Thyroid gland (tissue), 4 donors: ENCODE data around the gene PLN. TPM values are rescaled to one million over a fixed set of nuclear protein-coding genes. Genes with fewer than 3 reads are reported as not detected.

Experiments
- DNase-seq, 2 donors: peaks; one replicate each; pipeline ENCODE4 v3.0.0-alpha.2; 2019
- H3K27ac ChIP-seq, 3 donors: fragments of 200-600 bp; sonication (generic); 1 replicate in 2 of 3; 2 replicates in 1 of 3; pipeline ENCODE4 v1.5.1; 2016 to 2019; ENCODE audit warnings: mild to moderate bottlenecking in 1 of 3, moderate library complexity in 1 of 3
- H3K27me3 ChIP-seq: fragments of 200-600 bp; sonication (generic); one replicate; pipeline ENCODE4 v1.5.1; 2019
- H3K36me3 ChIP-seq, 2 donors: fragments of 200-600 bp; sonication (generic); one replicate each; pipeline ENCODE4 v1.5.1; 2016 to 2019
- H3K4me1 ChIP-seq, 2 donors: fragments of 200-600 bp; sonication (generic); one replicate each; pipeline ENCODE4 v1.5.1; 2017 to 2019
- H3K4me3 ChIP-seq, 3 donors: fragments of 200-600 bp; sonication (generic); replicated peaks in 1 of 3; 1 replicate in 2 of 3; 2 replicates in 1 of 3; pipeline ENCODE4 v1.5.1; 2016; ENCODE audit warnings: mild to moderate bottlenecking in 1 of 3
- H3K9me3 ChIP-seq: fragments of 200-600 bp; sonication (generic); one replicate; pipeline ENCODE4 v1.5.1; 2017
- POLR2A ChIP-seq, 2 donors: fragments of 450-650 bp; IDR thresholded peaks; one replicate each; pipeline ENCODE4 v1.6.1; 2017; ENCODE audit warnings: antibody characterized with exemption in 2 of 2, mild to moderate bottlenecking in 2 of 2, moderate library complexity in 1 of 2
- WGBS, 2 donors: methylation state at CpG; one replicate each; pipeline ENCODE4 v1.1.5; 2017; 5-methylcytosine and 5-hydroxymethylcytosine counted together
- intact Hi-C: fragments of 100-400 bp; cut with DNase I; formaldehyde crosslinking; loops from one replicate; pipeline ENCODE4 v1.15.1; 2023
- total RNA-seq, 4 donors: library from RNA; depleted of rRNA; stranded (reverse); fragments of >200 nt; gene quantifications; one replicate each; pipeline ENCODE4 v1.2.3, GENCODE V29; 2016
- TF ChIP-seq, protein P1 (sequence below), 6 experiments: fragments of 200-600 bp in 3 of 6; fragments of 450-650 bp in 3 of 6; sonication (generic) in 3 of 6; IDR thresholded peaks; one replicate each; pipeline ENCODE4 v1.5.1; 2016 to 2019; ENCODE audit warnings: antibody characterized with exemption in 6 of 6, mild to moderate bottlenecking in 2 of 6, inconsistent platforms in 1 of 6, moderate library complexity in 1 of 6

The PLN gene
- total RNA-seq, 4 donors from 2014 or later, result 5.7 to 21.8 (median 10.5) TPM

DNA sequence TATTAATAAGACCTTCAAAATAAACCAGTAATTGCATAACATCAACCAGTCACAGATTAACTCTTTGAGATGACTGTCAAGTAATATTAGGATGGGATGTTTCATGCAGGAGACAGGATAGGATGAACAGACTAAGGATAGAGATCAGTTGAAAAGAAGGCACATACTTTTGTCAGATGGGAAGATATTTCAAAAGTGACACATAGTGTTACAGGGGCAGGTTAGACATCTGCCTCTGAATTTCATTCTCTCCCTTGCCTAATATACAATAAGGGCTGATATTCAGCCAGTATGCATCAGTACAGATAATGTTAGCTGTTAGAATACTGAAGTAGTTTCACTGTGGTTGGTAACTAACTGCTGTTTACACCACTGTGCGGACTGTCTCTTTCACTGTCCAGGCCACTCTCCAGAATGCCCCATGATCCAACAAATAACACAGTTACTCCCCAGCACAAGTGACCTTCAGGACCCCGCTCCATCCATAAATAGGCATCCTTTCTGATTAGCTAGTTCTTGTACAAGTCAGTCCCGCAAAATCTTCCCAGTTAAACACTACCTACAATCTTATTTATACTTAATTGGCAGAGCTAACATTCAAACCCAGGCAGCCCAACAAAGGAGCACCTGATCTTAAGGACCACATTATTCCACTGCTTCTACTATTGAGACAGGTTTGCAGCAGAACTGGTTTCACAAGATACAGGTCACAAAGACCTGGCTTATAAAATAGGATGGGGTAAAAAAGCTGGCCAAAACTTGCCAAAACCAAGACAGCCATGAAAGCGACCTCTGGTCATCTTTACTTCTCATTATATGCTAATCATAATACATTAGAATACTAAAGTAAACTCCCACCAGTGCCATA lies 21.9 kb upstream of the PLN start:
- intact Hi-C loops, result no loop called here
- TF ChIP-seq POLR2A (IDR thresholded peaks at IDR 0.05), result no peak
- TF ChIP-seq, protein P1, sequence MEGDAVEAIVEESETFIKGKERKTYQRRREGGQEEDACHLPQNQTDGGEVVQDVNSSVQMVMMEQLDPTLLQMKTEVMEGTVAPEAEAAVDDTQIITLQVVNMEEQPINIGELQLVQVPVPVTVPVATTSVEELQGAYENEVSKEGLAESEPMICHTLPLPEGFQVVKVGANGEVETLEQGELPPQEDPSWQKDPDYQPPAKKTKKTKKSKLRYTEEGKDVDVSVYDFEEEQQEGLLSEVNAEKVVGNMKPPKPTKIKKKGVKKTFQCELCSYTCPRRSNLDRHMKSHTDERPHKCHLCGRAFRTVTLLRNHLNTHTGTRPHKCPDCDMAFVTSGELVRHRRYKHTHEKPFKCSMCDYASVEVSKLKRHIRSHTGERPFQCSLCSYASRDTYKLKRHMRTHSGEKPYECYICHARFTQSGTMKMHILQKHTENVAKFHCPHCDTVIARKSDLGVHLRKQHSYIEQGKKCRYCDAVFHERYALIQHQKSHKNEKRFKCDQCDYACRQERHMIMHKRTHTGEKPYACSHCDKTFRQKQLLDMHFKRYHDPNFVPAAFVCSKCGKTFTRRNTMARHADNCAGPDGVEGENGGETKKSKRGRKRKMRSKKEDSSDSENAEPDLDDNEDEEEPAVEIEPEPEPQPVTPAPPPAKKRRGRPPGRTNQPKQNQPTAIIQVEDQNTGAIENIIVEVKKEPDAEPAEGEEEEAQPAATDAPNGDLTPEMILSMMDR (IDR thresholded peaks at IDR 0.05), result no peak
- no peak for DNase-seq
- Histone ChIP-seq H3K36me3 (no peaks in the 10 kb centered on the region), H3K27ac (no peak overlapping the region), H3K27me3 (no peaks in the 10 kb centered on the region), H3K4me1 (no peaks in the 10 kb centered on the region), H3K4me3 (no peak overlapping the region), H3K9me3 (no peaks in the 10 kb centered on the region)
- 72 to 93% methylated on average over 4 of the region's 4 CpGs for WGBS, 2 donors

DNA sequence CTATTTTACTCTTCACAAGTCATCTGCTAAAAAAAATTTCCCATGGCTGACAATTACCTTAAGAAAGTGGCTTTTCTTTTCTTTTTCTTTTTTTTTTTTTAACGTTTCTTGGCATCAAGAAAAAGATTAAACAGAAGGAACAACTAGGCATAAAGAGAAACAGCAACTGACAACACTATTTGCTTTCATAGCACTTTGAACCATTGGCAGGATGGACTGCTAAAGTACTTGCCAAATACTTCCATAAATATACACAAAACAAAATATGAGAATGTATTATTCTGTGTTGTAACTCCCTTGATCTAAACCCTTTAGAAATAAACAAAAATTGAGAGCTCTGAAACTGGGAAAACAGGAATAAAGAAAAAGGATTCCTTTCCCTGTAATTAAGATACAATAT lies 20.0 kb upstream of the PLN start:
- Histone ChIP-seq H3K4me3 (no peak overlapping the region), H3K27ac (no peak overlapping the region), H3K4me1 (no peaks in the 10 kb centered on the region), H3K27me3 (no peaks in the 10 kb centered on the region), H3K9me3 (no peaks in the 10 kb centered on the region), H3K36me3 (no peaks in the 10 kb centered on the region)
- intact Hi-C loops, result no loop called here
- TF ChIP-seq, protein P1 (IDR thresholded peaks at IDR 0.05), result no peak
- TF ChIP-seq POLR2A (IDR thresholded peaks at IDR 0.05), result no peak
- 35 to 40% methylated on average over 1 of the region's 1 CpG for WGBS, 2 donors
- DNase-seq, result no peak

DNA sequence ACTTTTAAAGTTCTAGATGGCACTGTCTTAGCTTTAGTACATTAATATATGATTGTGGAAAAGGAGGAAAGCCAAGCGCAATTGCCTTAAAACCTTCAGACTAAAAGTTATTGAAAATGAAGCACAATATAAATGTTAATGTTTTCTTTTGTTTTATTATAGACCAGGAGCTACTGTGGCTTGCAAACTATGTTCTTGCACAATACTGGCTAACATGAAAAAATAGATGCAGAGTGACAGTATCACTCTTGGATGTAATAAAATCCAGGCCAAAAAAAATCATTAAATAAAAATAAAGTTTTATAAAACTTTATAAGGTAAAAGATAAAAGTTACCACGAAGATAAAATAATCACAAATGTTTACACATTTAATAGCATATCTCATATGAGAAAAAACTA lies 18.3 kb upstream of the PLN start:
- no peak for DNase-seq
- no peaks in the 10 kb centered on the region for H3K27me3 ChIP-seq
- H3K27ac ChIP-seq, result no peak overlapping the region

DNA sequence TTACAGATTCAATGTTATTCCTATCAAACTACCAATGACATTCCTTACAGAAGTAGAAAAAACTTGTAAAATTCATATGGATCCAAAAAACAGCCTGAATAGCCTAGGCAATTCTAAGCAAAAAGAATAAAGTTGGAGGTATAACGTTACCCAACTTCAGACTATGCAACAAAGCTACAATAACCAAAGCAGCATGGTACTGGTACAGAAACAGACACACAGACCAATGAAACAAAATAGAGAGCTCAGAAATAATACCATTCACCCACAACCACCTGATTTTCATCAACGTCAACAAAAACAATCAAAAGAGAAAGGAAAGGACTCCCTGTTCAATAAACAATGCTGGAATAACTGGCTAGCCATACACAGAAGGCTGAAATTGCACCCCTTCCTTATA lies 17.2 kb upstream of the PLN start:
- TF ChIP-seq, protein P1 (IDR thresholded peaks at IDR 0.05), result no peak
- TF ChIP-seq POLR2A (IDR thresholded peaks at IDR 0.05), result no peak
- H3K27me3 ChIP-seq, result no peaks in the 10 kb centered on the region
- no peaks in the 10 kb centered on the region for H3K36me3 ChIP-seq
- no peak overlapping the region for H3K27ac ChIP-seq
- 93 to 96% methylated on average over 2 of the region's 2 CpGs for whole genome bisulfite sequencing, 2 donors
- no peak overlapping the region for H3K4me3 ChIP-seq
- DNase-seq, result no peak
- intact Hi-C loops, result no loop called here
- H3K9me3 ChIP-seq, result no peaks in the 10 kb centered on the region
- no peaks in the 10 kb centered on the region for H3K4me1 ChIP-seq

More for the DNA sequence above, 18.3 kb upstream of the PLN start:
- no peaks in the 10 kb centered on the region for H3K4me1 ChIP-seq
- intact Hi-C loops, result no loop called here
- H3K36me3 ChIP-seq, result no peaks in the 10 kb centered on the region
- TF ChIP-seq POLR2A (IDR thresholded peaks at IDR 0.05), result no peak
- TF ChIP-seq, protein P1 (IDR thresholded peaks at IDR 0.05), result no peak
- H3K4me3 ChIP-seq, result no peak overlapping the region
- WGBS, 2 donors, result 95 to 99% methylated on average over 2 of the region's 2 CpGs
- no peaks in the 10 kb centered on the region for H3K9me3 ChIP-seq

DNA sequence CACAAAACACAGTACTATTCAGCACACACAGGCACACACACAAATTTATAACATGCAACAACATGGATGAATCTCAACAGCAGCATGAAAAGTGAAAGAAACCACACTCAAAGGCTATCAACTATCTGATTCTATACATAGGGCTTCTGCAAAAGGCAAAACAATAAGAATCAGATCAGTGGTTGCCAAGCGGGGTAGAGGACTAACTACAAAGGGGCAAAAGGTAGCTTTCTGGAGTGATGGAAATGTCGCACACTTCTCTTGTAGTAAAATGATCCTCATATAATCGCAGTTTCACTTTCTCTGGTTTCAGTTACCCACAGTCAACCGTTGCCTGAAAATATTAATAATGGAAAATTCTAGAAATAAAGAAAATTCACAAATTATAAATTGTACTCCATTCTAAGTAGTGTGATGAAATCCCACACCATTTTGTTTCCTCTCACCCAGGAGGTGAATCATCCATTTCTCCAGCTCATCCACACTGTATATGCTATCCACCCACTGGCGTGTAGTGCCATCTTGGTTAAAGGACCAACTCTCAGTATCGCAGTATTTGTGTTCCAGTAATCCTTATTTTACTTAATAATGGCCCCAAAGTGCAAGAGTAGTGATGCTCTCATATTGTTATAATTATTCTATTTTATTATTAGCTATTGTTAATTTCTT lies 12.8 kb upstream of the PLN start:
- Histone ChIP-seq H3K36me3 (no peaks in the 10 kb centered on the region), H3K9me3 (no peaks in the 10 kb centered on the region), H3K27me3 (no peaks in the 10 kb centered on the region), H3K4me3 (no peak overlapping the region), H3K4me1 (no peaks in the 10 kb centered on the region), H3K27ac (no peak overlapping the region)
- intact Hi-C loops, result no loop called here
- 94 to 97% methylated on average over 6 of the region's 6 CpGs for WGBS, 2 donors
- no peak for DNase-seq
- TF ChIP-seq, protein P1 (IDR thresholded peaks at IDR 0.05), result no peak
- TF ChIP-seq POLR2A (IDR thresholded peaks at IDR 0.05), result no peak
